ENCODE data around the gene ITPR2. TPM values are rescaled to one million over a fixed set of nuclear protein-coding genes. Genes with fewer than 3 reads are reported as not detected.
A peak's percentile ranks its signal among the peaks of the same experiment; 100 is the strongest.
"Not testable (repeated sequence)": the region's sequence is repeated elsewhere in the genome, so short reads cannot be mapped to it uniquely, and the experiment has no call there.

The ITPR2 gene
- total and polyA plus RNA-seq, 5 donors = 4.2 to 32.1 (median 23.2) TPM

DNA sequence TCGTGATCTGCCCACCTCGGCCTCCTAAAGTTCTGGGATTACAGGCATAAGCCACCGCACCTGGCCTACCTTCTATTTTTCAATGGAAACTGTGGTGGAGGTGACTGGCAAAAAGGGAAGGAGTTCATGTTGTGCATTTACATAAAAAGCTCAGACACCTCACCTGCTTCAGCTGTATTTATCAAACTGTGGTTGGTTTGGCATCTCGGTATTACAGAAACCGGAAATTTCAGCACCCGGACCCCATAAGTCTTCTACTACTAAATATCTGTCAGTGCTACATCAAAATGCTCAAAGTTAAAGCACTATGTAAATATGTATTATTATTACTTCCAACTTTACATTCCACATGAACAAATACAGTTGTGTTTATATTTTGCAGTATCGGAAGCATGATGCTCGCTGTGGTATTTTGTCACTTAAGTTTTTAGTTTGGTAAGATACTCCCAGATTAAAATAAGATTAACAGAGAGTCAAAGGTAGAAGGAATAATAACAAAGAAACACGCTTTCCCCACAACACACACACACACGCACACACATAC, 95.4 kb downstream of the ITPR2 start:
- H3K4me3 ChIP-seq (ENCODE audit: low read length) = no peak overlapping the region

DNA sequence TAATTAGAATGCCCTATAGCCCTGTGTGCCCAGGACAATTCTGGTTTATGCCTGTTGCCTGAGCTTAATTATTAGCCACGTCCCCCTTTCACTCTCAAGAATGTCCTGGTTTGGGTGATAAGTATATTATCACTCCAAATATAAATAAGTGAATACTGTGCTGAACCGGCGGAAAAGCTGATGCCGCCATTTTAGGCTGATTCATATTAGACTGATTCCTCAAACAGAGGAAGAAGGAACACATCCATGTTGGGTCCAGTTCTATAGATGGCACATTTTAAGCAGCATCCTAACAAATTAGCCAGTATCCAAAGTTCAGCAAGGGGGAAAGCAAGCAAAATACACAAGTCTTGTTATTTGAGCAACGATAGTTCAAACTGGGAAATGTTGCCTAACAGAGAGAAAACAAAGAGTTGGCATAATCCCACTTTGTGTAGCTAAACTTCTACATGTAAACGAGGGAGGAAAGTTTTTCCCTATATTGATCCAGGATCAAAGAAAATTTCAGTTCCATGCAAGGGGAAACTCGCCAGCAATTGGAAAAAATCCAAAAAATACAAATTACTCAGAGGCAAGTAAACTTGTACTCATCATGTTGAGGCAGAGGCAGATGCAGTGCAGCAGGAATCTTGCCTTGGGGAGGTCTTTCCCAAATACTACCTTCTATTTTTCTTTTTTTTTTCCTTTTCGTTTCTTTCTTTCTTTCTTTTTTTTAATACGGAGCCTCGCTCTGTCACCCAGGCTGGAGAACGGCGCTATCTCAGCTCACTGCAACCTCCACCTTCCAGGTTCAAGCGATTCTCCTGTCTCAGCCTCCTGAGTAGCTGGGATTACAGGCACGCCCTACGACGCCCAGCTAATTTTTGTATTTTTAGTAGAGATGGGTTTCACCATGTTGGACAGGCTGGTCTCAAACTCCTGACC, 96.2 kb downstream of the ITPR2 start:
- DNase-seq (no peak), ATAC-seq (no peak)
- H3K27ac ChIP-seq (ENCODE audit: low read length) = no peak overlapping the region
- no peak overlapping the region for H3K4me3 ChIP-seq (ENCODE audit: low read length)
- intact Hi-C loops (cut with DNase I) = no loop called here
- H3K27me3 ChIP-seq (ENCODE audit: control insufficient read depth, insufficient read depth) = no peaks in the 10 kb centered on the region
- 89% methylated on average over 16 of the region's 16 CpGs for WGBS
- H3K9me3 ChIP-seq (ENCODE audit: control insufficient read depth, low read length) = no peaks in the 10 kb centered on the region
- H3K4me1 ChIP-seq (ENCODE audit: control insufficient read depth, insufficient read depth, low read length) = no peaks in the 10 kb centered on the region

More for the DNA sequence above, 95.4 kb downstream of the ITPR2 start:
- Histone ChIP-seq H3K27ac (ENCODE audit: low read length) (no peak overlapping the region), H3K27me3 (ENCODE audit: control insufficient read depth, insufficient read depth) (no peaks in the 10 kb centered on the region), H3K9me3 (ENCODE audit: control insufficient read depth, low read length) (no peaks in the 10 kb centered on the region), H3K4me1 (ENCODE audit: control insufficient read depth, insufficient read depth, low read length) (no peaks in the 10 kb centered on the region)
- ATAC-seq (no peak), DNase-seq (no peak)
- WGBS = 98% methylated on average over 10 of the region's 10 CpGs
- intact Hi-C loops (cut with DNase I) = no loop called here

DNA sequence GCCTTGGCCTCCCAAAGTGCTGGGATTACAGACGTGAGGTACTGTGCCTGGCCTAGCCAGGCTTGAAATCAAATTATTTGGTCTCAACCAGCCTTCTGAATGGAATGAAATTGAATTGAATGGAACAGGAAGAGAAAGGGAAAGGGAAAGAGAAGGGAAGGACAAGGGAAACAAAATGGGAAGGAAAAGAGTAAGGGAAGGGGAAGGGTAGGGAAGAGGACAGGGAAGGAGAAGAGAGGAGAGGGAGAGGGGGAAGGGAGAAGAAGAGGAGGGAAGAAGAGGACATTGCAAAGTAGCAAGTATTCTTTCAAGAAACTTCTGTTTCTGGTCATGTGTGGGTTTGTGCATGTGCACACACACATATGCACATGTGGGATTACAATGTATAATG, 97.8 kb downstream of the ITPR2 start:
- no peaks in the 10 kb centered on the region for H3K4me1 ChIP-seq (ENCODE audit: control insufficient read depth, insufficient read depth, low read length)
- 77% methylated on average over 1 of the region's 1 CpG for WGBS
- H3K27ac ChIP-seq (ENCODE audit: low read length) = no peak overlapping the region
- no peaks in the 10 kb centered on the region for H3K9me3 ChIP-seq (ENCODE audit: control insufficient read depth, low read length)
- no peak for ATAC-seq
- H3K27me3 ChIP-seq (ENCODE audit: control insufficient read depth, insufficient read depth) = no peaks in the 10 kb centered on the region
- intact Hi-C loops (cut with DNase I) = no loop called here
- H3K4me3 ChIP-seq (ENCODE audit: low read length) = no peak overlapping the region
- no peak for DNase-seq

DNA sequence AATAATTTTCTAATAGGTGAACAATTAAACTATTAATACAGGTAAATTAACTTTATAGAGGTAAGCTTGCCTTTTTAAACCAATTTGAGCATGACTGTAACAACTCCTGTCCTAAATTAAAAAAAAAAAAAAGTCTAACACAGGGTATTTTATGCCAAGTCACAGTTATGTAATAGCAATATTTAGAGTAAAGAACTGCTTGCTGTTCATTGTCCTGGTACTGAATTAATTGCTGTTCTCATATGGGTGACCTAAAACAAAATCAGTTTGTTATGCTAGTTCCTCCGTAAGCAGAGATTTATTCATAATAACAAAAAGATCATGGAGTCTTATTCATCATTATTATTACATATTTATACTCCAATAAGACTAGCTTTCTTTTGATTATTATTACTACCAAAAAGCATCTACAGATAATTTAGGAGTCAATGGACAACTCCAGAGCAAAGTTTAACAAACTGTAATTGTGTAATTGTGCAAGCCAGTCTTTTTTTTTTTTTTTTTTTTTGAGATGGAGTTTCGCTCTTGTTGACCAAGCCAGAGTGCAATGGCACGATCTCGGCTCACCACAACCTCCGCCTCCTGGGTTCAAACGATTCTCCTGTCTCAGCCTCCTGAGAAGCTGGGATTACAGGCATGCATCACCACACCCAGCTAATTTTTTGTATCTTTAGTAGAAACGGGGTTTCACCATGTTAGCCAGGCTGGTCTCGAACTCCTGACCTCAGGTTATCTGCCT, 98.3 kb downstream of the ITPR2 start:
- ATAC-seq = no peak
- 93% methylated on average over 8 of the region's 8 CpGs for WGBS

GRCh38 chr12:26732005-26732908, 100.7 kb downstream of the ITPR2 start:
- ATAC-seq = peak in 1 of 2 donors; percentile 28
- 85% methylated on average over 6 of the region's 6 CpGs for whole genome bisulfite sequencing
- intact Hi-C loops (cut with DNase I) = no loop called here

More for the DNA sequence above, 98.3 kb downstream of the ITPR2 start:
- Histone ChIP-seq H3K27me3 (ENCODE audit: control insufficient read depth, insufficient read depth) (no peaks in the 10 kb centered on the region), H3K27ac (ENCODE audit: low read length) (no peak overlapping the region), H3K4me1 (ENCODE audit: control insufficient read depth, insufficient read depth, low read length) (no peaks in the 10 kb centered on the region), H3K4me3 (ENCODE audit: low read length) (no peak overlapping the region), H3K9me3 (ENCODE audit: control insufficient read depth, low read length) (no peaks in the 10 kb centered on the region)
- DNase-seq = no peak
- intact Hi-C loops (cut with DNase I) = no loop called here

GRCh38 chr12:26730481-26731350, 102.3 kb downstream of the ITPR2 start:
- no peak overlapping the region for H3K4me3 ChIP-seq (ENCODE audit: low read length)
- H3K27ac ChIP-seq (ENCODE audit: low read length) = no peak overlapping the region
- H3K9me3 ChIP-seq (ENCODE audit: control insufficient read depth, low read length) = no peaks in the 10 kb centered on the region
- no peak for DNase-seq
- no peak for ATAC-seq
- H3K4me1 ChIP-seq (ENCODE audit: control insufficient read depth, insufficient read depth, low read length) = peaks cover 2% of the 10 kb centered on the region
- intact Hi-C loops (cut with DNase I) = no loop called here
- 83% methylated on average over 7 of the region's 7 CpGs for WGBS
- no peaks in the 10 kb centered on the region for H3K27me3 ChIP-seq (ENCODE audit: control insufficient read depth, insufficient read depth)

More at GRCh38 chr12:26732005-26732908, 100.7 kb downstream of the ITPR2 start:
- Histone ChIP-seq H3K27ac (ENCODE audit: low read length) (no peak overlapping the region), H3K9me3 (ENCODE audit: control insufficient read depth, low read length) (no peaks in the 10 kb centered on the region), H3K27me3 (ENCODE audit: control insufficient read depth, insufficient read depth) (no peaks in the 10 kb centered on the region), H3K4me3 (ENCODE audit: low read length) (no peak overlapping the region), H3K4me1 (ENCODE audit: control insufficient read depth, insufficient read depth, low read length) (peaks cover 2% of the 10 kb centered on the region)
- no peak for DNase-seq

GRCh38 chr12:26729137-26729671, 103.8 kb downstream of the ITPR2 start:
- H3K4me3 ChIP-seq (ENCODE audit: low read length); intact Hi-C loops (cut with DNase I); DNase-seq; H3K9me3 ChIP-seq (ENCODE audit: control insufficient read depth, low read length); H3K27me3 ChIP-seq (ENCODE audit: control insufficient read depth, insufficient read depth); H3K4me1 ChIP-seq (ENCODE audit: control insufficient read depth, insufficient read depth, low read length); ATAC-seq; H3K27ac ChIP-seq (ENCODE audit: low read length): not testable (repeated sequence)
- WGBS = 83% methylated on average over 1 of the region's 1 CpG

DNA sequence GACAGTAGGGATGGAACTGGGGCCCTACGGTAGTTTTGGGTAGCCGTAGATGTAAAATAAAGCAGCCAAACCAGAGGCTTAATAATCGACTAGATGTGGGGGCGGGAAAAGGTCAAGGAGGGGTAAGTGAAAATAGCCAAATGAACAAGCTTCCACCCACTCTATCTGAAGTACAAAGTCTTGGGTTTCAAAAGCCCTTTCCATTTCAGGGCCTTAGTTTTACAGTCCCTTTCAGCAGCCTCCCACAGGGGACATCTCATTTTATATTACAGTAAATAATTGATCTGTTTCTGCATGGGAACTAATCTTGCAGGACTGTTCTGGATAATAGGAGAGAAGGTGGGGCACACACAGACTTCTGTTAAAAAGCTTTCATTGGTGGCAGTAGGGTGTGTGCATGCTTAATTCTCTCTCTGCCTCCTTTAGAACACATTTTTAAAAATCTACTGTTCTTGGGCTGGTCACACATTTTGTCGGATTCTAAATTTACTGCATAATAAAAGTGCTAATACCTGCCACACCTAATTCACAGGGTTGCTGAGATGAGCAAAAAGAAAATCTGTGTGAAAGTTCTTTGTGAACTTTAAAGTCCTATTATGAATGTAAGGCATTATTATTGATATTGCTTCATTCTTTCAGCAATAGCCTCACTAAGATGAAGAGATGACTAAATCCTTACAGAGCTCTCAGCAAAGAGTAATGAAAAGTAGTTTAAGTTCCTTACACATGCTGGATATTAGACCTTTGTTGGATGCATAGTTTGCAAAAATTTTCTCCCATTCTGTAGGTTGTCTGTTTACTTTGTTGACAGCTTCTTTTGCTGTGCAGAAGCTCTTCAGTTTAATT, 104.6 kb downstream of the ITPR2 start:
- ATAC-seq (no peak), DNase-seq (no peak)
- peaks cover 2% of the 10 kb centered on the region for H3K4me1 ChIP-seq (ENCODE audit: control insufficient read depth, insufficient read depth, low read length)
- 73% methylated on average over 5 of the region's 5 CpGs for whole genome bisulfite sequencing
- no peaks in the 10 kb centered on the region for H3K27me3 ChIP-seq (ENCODE audit: control insufficient read depth, insufficient read depth)
- no peak overlapping the region for H3K27ac ChIP-seq (ENCODE audit: low read length)
- no peak overlapping the region for H3K4me3 ChIP-seq (ENCODE audit: low read length)
- intact Hi-C loops (cut with DNase I) = no loop called here
- no peaks in the 10 kb centered on the region for H3K9me3 ChIP-seq (ENCODE audit: control insufficient read depth, low read length)

- Histone ChIP-seq H3K4me1 (ENCODE audit: control insufficient read depth, insufficient read depth, low read length) (peaks cover 2% of the 10 kb centered on the region), H3K4me3 (ENCODE audit: low read length) (no peak overlapping the region), H3K27ac (ENCODE audit: low read length) (no peak overlapping the region), H3K27me3 (ENCODE audit: control insufficient read depth, insufficient read depth) (no peaks in the 10 kb centered on the region), H3K9me3 (ENCODE audit: control insufficient read depth, low read length) (no peaks in the 10 kb centered on the region)
- intact Hi-C loops (cut with DNase I) = no loop called here
- 90% methylated on average over 13 of the region's 13 CpGs for WGBS
- ATAC-seq (no peak), DNase-seq (no peak)
Measured at GRCh38 chr12:26727482-26728204, 105.4 kb downstream of the ITPR2 start.

All from right cardiac atrium (tissue), 5 donors.